ENCODE data around the gene LRRFIP2.
A peak's percentile ranks its signal among the peaks of the same experiment; 100 is the strongest.
"Not testable (repeated sequence)": the region's sequence is repeated elsewhere in the genome, so short reads cannot be mapped to it uniquely, and the experiment has no call there.

Gene LRRFIP2

GRCh38 chr3:37141676-37142075 is 32.7 kb downstream of the LRRFIP2 start:
- DNase-seq = no peak

- DNase-seq = no peak
Measured at GRCh38 chr3:37140899-37141541, 33.4 kb downstream of the LRRFIP2 start.

GRCh38 chr3:37139567-37140052 is 34.8 kb downstream of the LRRFIP2 start:
- no peak for DNase-seq

GRCh38 chr3:37138816-37139215 is 35.6 kb downstream of the LRRFIP2 start:
- no peak for DNase-seq

GRCh38 chr3:37137516-37137915 is 36.9 kb downstream of the LRRFIP2 start:
- DNase-seq = no peak

- peak; percentile 37 for DNase-seq
Measured at GRCh38 chr3:37136067-37136466, 38.3 kb downstream of the LRRFIP2 start.

- no peak for DNase-seq
Measured at GRCh38 chr3:37135561-37135960, 38.8 kb downstream of the LRRFIP2 start.

GRCh38 chr3:37132334-37132733 is 42.0 kb downstream of the LRRFIP2 start:
- DNase-seq = no peak

GRCh38 chr3:37131860-37132144 is 42.6 kb downstream of the LRRFIP2 start:
- DNase-seq = no peak

- no peak for DNase-seq
Measured at GRCh38 chr3:37130984-37131859, 43.2 kb downstream of the LRRFIP2 start.

GRCh38 chr3:37130448-37130847 is 43.9 kb downstream of the LRRFIP2 start:
- no peak for DNase-seq

- no peak for DNase-seq
Measured at GRCh38 chr3:37129871-37130270, 44.5 kb downstream of the LRRFIP2 start.

- no peak for DNase-seq
Measured at GRCh38 chr3:37127340-37127739, 47.0 kb downstream of the LRRFIP2 start.

- DNase-seq = no peak
Measured at GRCh38 chr3:37126856-37127255, 47.5 kb downstream of the LRRFIP2 start.

GRCh38 chr3:37125195-37126073 is 48.9 kb downstream of the LRRFIP2 start:
- peak; percentile 69 for DNase-seq

- peak; percentile 64 for DNase-seq
Measured at GRCh38 chr3:37124435-37124834, 49.9 kb downstream of the LRRFIP2 start.

- DNase-seq = peak; percentile 28
Measured at GRCh38 chr3:37123292-37123691, 51.1 kb downstream of the LRRFIP2 start.

- DNase-seq = not testable (repeated sequence)
Measured at GRCh38 chr3:37122069-37122468, 52.3 kb downstream of the LRRFIP2 start.

GRCh38 chr3:37118163-37118562 is 56.2 kb downstream of the LRRFIP2 start:
- DNase-seq = no peak

- no peak for DNase-seq
Measured at GRCh38 chr3:37117548-37117947, 56.8 kb downstream of the LRRFIP2 start.

GRCh38 chr3:37116998-37117397 is 57.4 kb downstream of the LRRFIP2 start:
- no peak for DNase-seq

- DNase-seq = no peak
Measured at GRCh38 chr3:37115446-37115845, 58.9 kb downstream of the LRRFIP2 start.
